Measurements from ENCODE around the gene NUMA1.
A peak's percentile ranks its signal among the peaks of the same experiment; 100 is the strongest.

Gene NUMA1

GRCh38 chr11:72030472-72031045 lies 49.8 kb downstream of the NUMA1 start:
- peaks cover 31 to 84% (median 45%) of the 10 kb centered on the region in 4 experiments for H3K36me3 ChIP-seq (ENCODE audit: control insufficient read depth in 4 of 4, insufficient read depth in 4 of 4, low read length in 3 of 4)
- H3K4me3 ChIP-seq (ENCODE audit: control insufficient read depth in 1 of 7, extremely low read depth in 1 of 7, insufficient read depth in 4 of 7, low read depth in 2 of 7, low read length in 6 of 7): no peak overlapping the region
- no peak overlapping the region for H3K27ac ChIP-seq (ENCODE audit: insufficient read depth in 1 of 2, low read depth in 1 of 2, low read length in 2 of 2, poor library complexity in 1 of 2, severe bottlenecking in 2 of 2)
- H3K9me3 ChIP-seq (ENCODE audit: control extremely low read depth in 1 of 5, control insufficient read depth in 4 of 5, insufficient read depth in 2 of 5, low read depth in 1 of 5, low read length in 4 of 5): no peaks in the 10 kb centered on the region
- no peak for DNase-seq
- peaks cover 0 to 5% (median 1%) of the 10 kb centered on the region in 4 experiments for H3K4me1 ChIP-seq (ENCODE audit: control extremely low read depth in 1 of 4, control insufficient read depth in 4 of 4, insufficient read depth in 4 of 4, low read length in 3 of 4)
- H3K27me3 ChIP-seq (replicated peaks in 2 of 5; ENCODE audit: control insufficient read depth in 4 of 5, insufficient read depth in 5 of 5, low read length in 4 of 5): no peaks in the 10 kb centered on the region
- ChIA-PET CTCF (interaction anchor here (1.0 to 24.5 kb wide), 9 partner anchors 9 to 153 kb away, joined by 3 to 394 read pairs (median 7); partner anchors contain the start of gene ANAPC15), POLR2A (no interaction called here)
- no CpG with 5 or more reads among the region's 1 CpG for WGBS (ENCODE audit: insufficient coverage)

GRCh38 chr11:72026090-72026489 lies 54.3 kb downstream of the NUMA1 start:
- WGBS (ENCODE audit: insufficient coverage): no CpG with 5 or more reads among the region's 1 CpG
- DNase-seq: no peak
- Histone ChIP-seq H3K9me3 (ENCODE audit: control extremely low read depth in 1 of 5, control insufficient read depth in 4 of 5, insufficient read depth in 2 of 5, low read depth in 1 of 5, low read length in 4 of 5) (no peaks in the 10 kb centered on the region), H3K27ac (ENCODE audit: insufficient read depth in 1 of 2, low read depth in 1 of 2, low read length in 2 of 2, poor library complexity in 1 of 2, severe bottlenecking in 2 of 2) (no peak overlapping the region), H3K4me3 (ENCODE audit: control insufficient read depth in 1 of 7, extremely low read depth in 1 of 7, insufficient read depth in 4 of 7, low read depth in 2 of 7, low read length in 6 of 7) (no peak overlapping the region), H3K36me3 (ENCODE audit: control insufficient read depth in 4 of 4, insufficient read depth in 4 of 4, low read length in 3 of 4) (peaks cover 45 to 89% (median 67%) of the 10 kb centered on the region in 4 experiments), H3K4me1 (ENCODE audit: control extremely low read depth in 1 of 4, control insufficient read depth in 4 of 4, insufficient read depth in 4 of 4, low read length in 3 of 4) (no peaks in the 10 kb centered on the region), H3K27me3 (replicated peaks in 2 of 5; ENCODE audit: control insufficient read depth in 4 of 5, insufficient read depth in 5 of 5, low read length in 4 of 5) (no peaks in the 10 kb centered on the region)
- ChIA-PET POLR2A (interaction anchor here (1.3 to 1.4 kb wide), 2 partner anchors 56 to 118 kb away, joined by 3 read pairs; no protein-coding TSS in a partner anchor), CTCF (interaction anchor here (0.8 to 24.5 kb wide), 18 partner anchors 10 to 405 kb away, joined by 3 to 394 read pairs (median 7); no protein-coding TSS in a partner anchor)

GRCh38 chr11:72024069-72024754 lies 56.1 kb downstream of the NUMA1 start:
- H3K27me3 ChIP-seq (replicated peaks in 2 of 5; ENCODE audit: control insufficient read depth in 4 of 5, insufficient read depth in 5 of 5, low read length in 4 of 5): no peaks in the 10 kb centered on the region
- DNase-seq: no peak
- CTCF ChIA-PET: interaction anchor here (0.7 to 24.5 kb wide), 30 partner anchors 8 to 563 kb away, joined by 3 to 394 read pairs (median 7); no protein-coding TSS in a partner anchor
- H3K27ac ChIP-seq (ENCODE audit: insufficient read depth in 1 of 2, low read depth in 1 of 2, low read length in 2 of 2, poor library complexity in 1 of 2, severe bottlenecking in 2 of 2): no peak overlapping the region
- H3K9me3 ChIP-seq (ENCODE audit: control extremely low read depth in 1 of 5, control insufficient read depth in 4 of 5, insufficient read depth in 2 of 5, low read depth in 1 of 5, low read length in 4 of 5): no peaks in the 10 kb centered on the region
- H3K4me3 ChIP-seq (ENCODE audit: control insufficient read depth in 1 of 7, extremely low read depth in 1 of 7, insufficient read depth in 4 of 7, low read depth in 2 of 7, low read length in 6 of 7): no peak overlapping the region
- peaks cover 43 to 91% (median 76%) of the 10 kb centered on the region in 4 experiments for H3K36me3 ChIP-seq (ENCODE audit: control insufficient read depth in 4 of 4, insufficient read depth in 4 of 4, low read length in 3 of 4)
- POLR2A ChIA-PET: interaction anchor here (1.1 kb wide), 1 partner anchor 51 kb away, joined by 3 read pairs; no protein-coding TSS in a partner anchor
- WGBS (ENCODE audit: insufficient coverage): 80% methylated on average over 5 of the region's 5 CpGs
- no peaks in the 10 kb centered on the region for H3K4me1 ChIP-seq (ENCODE audit: control extremely low read depth in 1 of 4, control insufficient read depth in 4 of 4, insufficient read depth in 4 of 4, low read length in 3 of 4)

- CTCF ChIA-PET: interaction anchor here (1.0 to 24.5 kb wide), 18 partner anchors 7 to 408 kb away, joined by 3 to 394 read pairs (median 8); no protein-coding TSS in a partner anchor
- Histone ChIP-seq H3K4me3 (ENCODE audit: control insufficient read depth in 1 of 7, extremely low read depth in 1 of 7, insufficient read depth in 4 of 7, low read depth in 2 of 7, low read length in 6 of 7) (no peak overlapping the region), H3K4me1 (ENCODE audit: control extremely low read depth in 1 of 4, control insufficient read depth in 4 of 4, insufficient read depth in 4 of 4, low read length in 3 of 4) (no peaks in the 10 kb centered on the region), H3K27ac (ENCODE audit: insufficient read depth in 1 of 2, low read depth in 1 of 2, low read length in 2 of 2, poor library complexity in 1 of 2, severe bottlenecking in 2 of 2) (no peak overlapping the region), H3K9me3 (ENCODE audit: control extremely low read depth in 1 of 5, control insufficient read depth in 4 of 5, insufficient read depth in 2 of 5, low read depth in 1 of 5, low read length in 4 of 5) (no peaks in the 10 kb centered on the region), H3K36me3 (ENCODE audit: control insufficient read depth in 4 of 4, insufficient read depth in 4 of 4, low read length in 3 of 4) (peaks cover 44 to 91% (median 77%) of the 10 kb centered on the region in 4 experiments), H3K27me3 (replicated peaks in 2 of 5; ENCODE audit: control insufficient read depth in 4 of 5, insufficient read depth in 5 of 5, low read length in 4 of 5) (no peaks in the 10 kb centered on the region)
- no peak for DNase-seq
- no CpG with 5 or more reads among the region's 4 CpGs for WGBS (ENCODE audit: insufficient coverage)
- POLR2A ChIA-PET: no interaction called here
Observed at GRCh38 chr11:72023335-72023734, 57.0 kb downstream of the NUMA1 start.

- CTCF ChIA-PET: interaction anchor here (1.1 to 24.5 kb wide), 10 partner anchors 9 to 165 kb away, joined by 3 to 394 read pairs (median 9); partner anchors contain the start of gene IL18BP
- H3K4me1 ChIP-seq (ENCODE audit: control extremely low read depth in 1 of 4, control insufficient read depth in 4 of 4, insufficient read depth in 4 of 4, low read length in 3 of 4): no peaks in the 10 kb centered on the region
- H3K4me3 ChIP-seq (ENCODE audit: control insufficient read depth in 1 of 7, extremely low read depth in 1 of 7, insufficient read depth in 4 of 7, low read depth in 2 of 7, low read length in 6 of 7): no peak overlapping the region
- POLR2A ChIA-PET: no interaction called here
- no peak for DNase-seq
- no peaks in the 10 kb centered on the region for H3K27me3 ChIP-seq (replicated peaks in 2 of 5; ENCODE audit: control insufficient read depth in 4 of 5, insufficient read depth in 5 of 5, low read length in 4 of 5)
- H3K36me3 ChIP-seq (ENCODE audit: control insufficient read depth in 4 of 4, insufficient read depth in 4 of 4, low read length in 3 of 4): peaks cover 38 to 98% (median 91%) of the 10 kb centered on the region in 4 experiments
- H3K27ac ChIP-seq (ENCODE audit: insufficient read depth in 1 of 2, low read depth in 1 of 2, low read length in 2 of 2, poor library complexity in 1 of 2, severe bottlenecking in 2 of 2): no peak overlapping the region
- H3K9me3 ChIP-seq (ENCODE audit: control extremely low read depth in 1 of 5, control insufficient read depth in 4 of 5, insufficient read depth in 2 of 5, low read depth in 1 of 5, low read length in 4 of 5): no peaks in the 10 kb centered on the region
- 100% methylated on average over 7 of the region's 9 CpGs for WGBS (ENCODE audit: insufficient coverage)
Observed at GRCh38 chr11:72018171-72018570, 62.2 kb downstream of the NUMA1 start.

- H3K27ac ChIP-seq (ENCODE audit: insufficient read depth in 1 of 2, low read depth in 1 of 2, low read length in 2 of 2, poor library complexity in 1 of 2, severe bottlenecking in 2 of 2): no peak overlapping the region
- no peak overlapping the region for H3K4me3 ChIP-seq (ENCODE audit: control insufficient read depth in 1 of 7, extremely low read depth in 1 of 7, insufficient read depth in 4 of 7, low read depth in 2 of 7, low read length in 6 of 7)
- no peaks in the 10 kb centered on the region for H3K27me3 ChIP-seq (replicated peaks in 2 of 5; ENCODE audit: control insufficient read depth in 4 of 5, insufficient read depth in 5 of 5, low read length in 4 of 5)
- 95% methylated on average over 9 of the region's 10 CpGs for WGBS (ENCODE audit: insufficient coverage)
- H3K36me3 ChIP-seq (ENCODE audit: control insufficient read depth in 4 of 4, insufficient read depth in 4 of 4, low read length in 3 of 4): peaks cover 37 to 100% (median 94%) of the 10 kb centered on the region in 4 experiments
- DNase-seq: peak; percentile 45 to 61 (median 60)
- ChIA-PET POLR2A (no interaction called here), CTCF (interaction anchor here (1.0 to 24.5 kb wide), 15 partner anchors 11 to 277 kb away, joined by 3 to 394 read pairs (median 5); partner anchors contain the start of gene IL18BP)
- no peaks in the 10 kb centered on the region for H3K4me1 ChIP-seq (ENCODE audit: control extremely low read depth in 1 of 4, control insufficient read depth in 4 of 4, insufficient read depth in 4 of 4, low read length in 3 of 4)
- H3K9me3 ChIP-seq (ENCODE audit: control extremely low read depth in 1 of 5, control insufficient read depth in 4 of 5, insufficient read depth in 2 of 5, low read depth in 1 of 5, low read length in 4 of 5): no peaks in the 10 kb centered on the region
Observed at GRCh38 chr11:72015511-72016061, 64.8 kb downstream of the NUMA1 start.
